SU-DHL-6 (cell line): Measurements from ENCODE around the gene RPP40.

Experiments used
- CTCF ChIP-seq: fragments of 200-600 bp; sonication (generic); IDR thresholded peaks from one replicate; pipeline ENCODE4 v1.5.1; 2017; ENCODE audit warnings: antibody characterized with exemption, mild to moderate bottlenecking, low read length, moderate library complexity; ENCODE audit not compliant: insufficient read depth, poor library complexity, severe bottlenecking
- EZH2phosphoT487 ChIP-seq: fragments of 200-600 bp; sonication (generic), shearing (Covaris generic); conservative IDR thresholded peaks from 2 replicates; pipeline ENCODE4 v1.6.1; 2018; ENCODE audit warnings: mild to moderate bottlenecking, antibody characterized with exemption, low read length, moderate library complexity, mixed read lengths

- no peak for TF ChIP-seq EZH2phosphoT487
- no peak for TF ChIP-seq CTCF
Measured at GRCh38 chr6:5006222-5006621, 2.4 kb upstream of the RPP40 start.
